HG03521 (cell line): ENCODE results near the gene FGFBP3.

ENCODE experiments used
- ATAC-seq: cut with Tn5 transposase; IDR thresholded peaks from one replicate; pipeline ENCODE4 v1.9.1; 2021; ENCODE audit warnings: mild to moderate bottlenecking, moderate library complexity; ENCODE audit not compliant: unreplicated experiment

FGFBP3 gene, protein sequence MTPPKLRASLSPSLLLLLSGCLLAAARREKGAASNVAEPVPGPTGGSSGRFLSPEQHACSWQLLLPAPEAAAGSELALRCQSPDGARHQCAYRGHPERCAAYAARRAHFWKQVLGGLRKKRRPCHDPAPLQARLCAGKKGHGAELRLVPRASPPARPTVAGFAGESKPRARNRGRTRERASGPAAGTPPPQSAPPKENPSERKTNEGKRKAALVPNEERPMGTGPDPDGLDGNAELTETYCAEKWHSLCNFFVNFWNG

DNA sequence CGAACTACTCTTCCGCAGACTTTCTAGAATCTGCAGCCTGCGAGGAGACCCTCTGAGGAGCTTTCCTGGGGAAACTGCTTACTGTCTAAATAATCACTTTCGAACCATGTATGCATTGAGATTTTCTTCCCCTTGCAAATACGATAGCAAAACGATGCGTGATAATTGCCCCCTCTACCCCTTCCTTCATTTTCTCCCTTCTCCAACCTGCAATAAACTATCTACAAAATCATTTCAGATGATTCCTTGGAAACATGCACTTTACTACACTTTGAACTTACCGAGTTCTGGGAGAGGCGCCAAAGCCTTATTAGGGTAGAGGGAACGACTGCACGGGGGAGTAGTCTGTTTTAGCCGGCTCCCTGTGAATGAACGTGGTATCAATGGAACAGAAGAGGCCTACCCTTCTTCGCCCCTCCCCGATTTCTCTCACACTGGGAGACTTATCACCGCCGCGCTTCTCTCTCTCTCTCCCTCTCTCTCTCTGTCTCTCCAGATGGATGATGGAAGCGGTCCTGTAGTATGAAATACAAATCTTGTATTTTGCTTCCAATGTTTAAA, at the start of gene FGFBP3:
Gene FGFBP3 (minus strand): TSS at position 370 of the 561 bp plus-strand sequence. CDS start 517 bp downstream, outside the sequence.
- ATAC-seq = no peak

DNA sequence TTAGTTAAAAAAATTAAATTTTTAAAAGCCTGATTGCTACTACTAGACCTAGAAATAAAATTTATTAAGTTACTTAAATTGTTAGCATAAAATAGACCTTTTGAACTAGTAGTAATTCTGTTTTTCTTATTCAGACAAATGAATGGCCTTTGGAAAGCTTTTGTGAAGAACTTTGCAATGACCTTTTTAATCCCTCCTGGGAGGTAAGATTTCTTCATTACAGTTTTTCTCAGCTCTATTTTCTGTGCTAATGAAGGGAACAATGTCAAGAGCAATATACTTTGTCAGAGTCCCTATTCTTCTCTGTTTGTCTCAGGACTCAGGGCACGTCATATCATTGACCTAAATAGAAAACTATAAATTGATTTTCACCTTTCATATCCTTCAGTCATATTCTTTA, 47.8 kb upstream of the FGFBP3 start:
- no peak for ATAC-seq

DNA sequence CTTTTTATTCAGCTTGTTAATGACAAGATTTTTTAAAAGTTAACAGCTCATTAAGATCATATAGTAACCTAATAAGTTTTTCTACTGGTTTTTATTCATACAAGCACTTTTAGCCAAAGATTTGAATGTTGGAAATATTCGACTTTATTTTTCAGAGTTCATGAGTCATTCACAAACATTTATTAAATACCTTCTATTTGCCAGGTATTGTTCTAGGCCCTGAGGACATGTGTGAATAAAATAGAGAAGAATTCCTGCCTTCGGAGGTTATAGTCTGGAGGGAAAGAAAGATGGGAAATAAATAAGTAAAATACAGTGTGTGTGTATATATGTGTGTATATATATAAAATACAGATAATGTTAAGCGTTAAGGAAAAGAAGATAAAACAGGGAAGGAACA, 45.8 kb upstream of the FGFBP3 start:
- no peak for ATAC-seq

DNA sequence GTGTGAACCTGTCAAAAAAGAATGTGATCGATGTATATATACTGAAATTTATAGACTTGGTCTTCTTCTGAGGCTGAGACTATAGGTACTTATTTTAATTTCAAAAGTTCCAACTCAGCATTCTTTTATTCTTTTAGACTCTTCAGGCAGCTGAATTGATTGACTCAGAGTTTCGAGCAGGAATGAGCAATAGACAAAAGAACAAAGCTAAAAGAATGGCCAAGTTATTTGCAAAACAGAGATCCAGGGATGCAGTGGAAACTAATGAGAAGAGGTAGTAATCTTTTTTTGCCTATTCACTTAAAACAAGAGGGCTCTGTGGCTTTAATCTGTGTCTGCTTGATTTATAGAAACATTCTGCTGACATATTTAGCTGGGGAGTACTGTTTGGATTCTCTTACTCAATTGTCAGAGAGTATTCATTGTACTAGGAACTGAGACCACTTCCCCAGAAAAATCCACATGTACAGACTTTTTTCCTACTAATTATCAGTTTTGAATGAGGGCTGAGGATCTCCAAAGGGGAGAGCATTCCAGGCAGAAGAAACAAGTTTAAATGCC, 44.4 kb upstream of the FGFBP3 start:
- ATAC-seq = no peak

DNA sequence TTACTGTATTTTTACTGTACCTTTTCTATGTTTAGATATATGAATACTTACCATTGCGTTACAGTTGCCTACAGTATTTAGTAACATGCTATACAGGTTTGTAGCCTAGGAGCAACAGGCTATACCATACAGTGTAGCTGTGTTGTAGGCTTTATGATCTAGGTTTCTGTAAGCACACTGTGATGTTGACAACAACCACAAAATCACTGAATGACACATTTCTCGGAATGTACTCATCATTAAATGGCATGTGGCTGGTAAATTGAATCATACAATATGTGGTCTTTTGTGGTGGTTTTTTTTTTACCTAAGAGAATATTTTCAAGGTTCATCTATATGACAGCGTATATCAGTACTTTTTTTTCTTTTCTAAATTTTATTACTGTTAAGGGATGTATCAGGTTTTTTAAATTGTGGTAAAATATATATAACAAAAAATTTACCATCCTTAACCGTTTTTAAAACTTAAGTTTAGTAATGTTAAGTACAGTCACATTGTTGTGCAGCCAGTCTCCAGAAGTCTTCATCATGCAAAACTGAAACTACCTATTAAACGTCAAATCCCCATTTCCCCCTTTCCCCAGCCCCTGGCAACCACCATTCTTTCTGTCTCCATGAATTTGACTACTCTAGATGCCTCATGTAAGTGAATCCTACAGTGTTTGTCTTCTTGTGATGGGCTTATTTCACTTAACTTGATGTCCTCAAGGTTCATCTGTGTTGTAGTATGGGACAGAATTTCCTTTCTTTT, 35.8 kb upstream of the FGFBP3 start:
- peak; percentile 53 for ATAC-seq

DNA sequence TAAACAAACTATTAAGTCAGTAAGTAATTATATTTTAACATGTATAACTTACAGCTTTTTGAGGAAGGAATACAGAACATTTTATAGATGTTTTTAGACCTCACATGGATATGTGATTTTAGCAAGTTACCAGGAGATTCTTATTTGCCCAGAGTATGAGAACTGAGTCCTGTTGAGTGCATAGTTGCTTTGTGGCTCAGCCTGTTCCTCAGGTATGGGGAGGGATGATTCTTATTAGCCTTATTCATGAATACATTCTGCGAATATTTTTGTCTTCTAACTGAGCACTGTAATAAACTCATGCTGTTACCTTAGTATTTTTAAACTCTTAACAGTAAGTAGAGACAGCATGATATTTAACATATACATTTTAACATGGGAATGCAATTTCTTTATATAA, 32.1 kb upstream of the FGFBP3 start:
- ATAC-seq = no peak

DNA sequence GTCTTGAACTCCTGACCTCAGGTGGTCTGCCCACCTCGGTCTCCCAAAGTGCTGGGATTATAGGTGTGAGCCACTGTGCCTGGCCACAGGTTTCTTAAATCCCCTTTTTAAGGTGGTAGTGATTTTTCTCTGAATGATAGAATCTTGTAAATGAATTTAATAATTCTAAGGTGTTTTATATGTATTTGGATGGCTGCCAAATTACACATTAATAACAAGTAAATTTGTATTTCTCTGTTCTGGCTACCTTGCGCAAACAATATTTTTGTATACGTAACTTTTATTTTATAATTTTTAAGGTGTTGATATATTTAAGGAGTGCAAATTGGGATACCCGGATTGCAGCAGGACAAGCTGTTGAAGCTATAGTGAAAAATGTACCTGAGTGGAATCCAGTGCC, 30.4 kb upstream of the FGFBP3 start:
- no peak for ATAC-seq

DNA sequence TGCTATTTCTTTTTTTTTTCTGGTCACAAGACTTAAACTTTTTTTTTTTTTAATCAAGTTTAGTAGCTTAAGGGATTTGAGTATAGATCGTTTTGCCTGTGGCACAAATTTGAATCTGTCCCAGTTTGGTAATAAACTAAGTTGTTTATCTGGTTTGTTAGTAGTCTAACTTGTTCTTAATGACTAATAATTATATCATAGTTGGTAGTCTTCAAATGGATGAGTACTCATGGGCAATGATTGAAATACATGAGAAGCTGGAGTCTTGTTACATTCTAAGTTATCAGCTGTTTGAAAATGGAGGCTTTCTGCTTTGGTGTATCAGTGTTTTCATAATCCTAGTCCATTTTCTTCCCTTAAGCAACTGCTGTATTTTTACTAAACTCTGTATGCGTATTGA, 26.6 kb upstream of the FGFBP3 start:
- no peak for ATAC-seq

DNA sequence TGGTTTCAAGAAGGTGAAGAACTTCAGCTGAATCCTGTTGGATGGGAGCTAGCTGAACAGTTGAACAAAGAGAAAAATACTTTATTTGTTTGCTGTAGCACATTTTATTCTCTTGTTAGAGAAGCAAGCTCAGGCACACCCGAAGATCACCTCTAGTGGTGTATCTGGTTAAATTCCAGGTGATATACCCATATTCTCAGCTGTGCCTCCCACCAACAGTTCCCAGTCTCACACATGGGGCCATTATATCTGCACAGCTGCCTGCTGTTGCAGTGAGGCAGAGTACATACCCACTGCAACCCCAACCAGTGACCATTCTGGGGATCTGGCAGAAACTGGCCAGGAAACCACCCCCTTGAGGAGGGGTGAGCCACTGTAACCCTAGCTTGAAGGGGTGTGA, 23.5 kb upstream of the FGFBP3 start:
- no peak for ATAC-seq

DNA sequence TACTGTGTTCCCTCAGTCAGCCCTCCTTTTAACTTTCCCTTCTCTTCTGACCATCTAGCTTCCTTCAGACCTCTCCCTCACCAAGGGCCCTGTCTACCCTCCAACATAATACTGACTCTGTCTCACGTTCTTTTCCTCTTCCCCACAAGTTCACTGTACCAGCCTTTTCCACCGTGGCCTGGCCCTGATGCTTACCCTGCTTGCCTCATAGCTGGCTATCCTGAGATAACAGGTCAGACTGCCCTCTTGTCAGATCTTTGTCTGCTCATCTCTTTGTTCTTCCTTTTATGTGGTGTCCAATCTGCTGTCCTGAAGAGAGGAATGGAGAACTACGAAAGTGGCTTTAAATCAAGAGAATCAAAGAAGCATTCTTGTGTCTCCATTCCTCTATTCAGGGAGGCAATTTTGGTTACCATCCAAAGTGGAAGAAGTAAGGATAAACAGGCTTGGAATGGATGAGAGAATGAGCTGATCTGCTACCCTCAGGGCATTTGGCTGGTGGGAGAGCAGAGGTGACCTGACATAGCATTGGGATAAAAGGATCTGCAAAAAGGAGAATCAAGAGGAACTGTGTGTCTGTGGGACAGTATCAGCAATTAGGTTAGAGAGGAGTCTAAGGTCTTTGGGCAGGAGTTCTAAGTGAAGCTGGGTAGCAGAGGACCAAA, 22.4 kb upstream of the FGFBP3 start:
- no peak for ATAC-seq

DNA sequence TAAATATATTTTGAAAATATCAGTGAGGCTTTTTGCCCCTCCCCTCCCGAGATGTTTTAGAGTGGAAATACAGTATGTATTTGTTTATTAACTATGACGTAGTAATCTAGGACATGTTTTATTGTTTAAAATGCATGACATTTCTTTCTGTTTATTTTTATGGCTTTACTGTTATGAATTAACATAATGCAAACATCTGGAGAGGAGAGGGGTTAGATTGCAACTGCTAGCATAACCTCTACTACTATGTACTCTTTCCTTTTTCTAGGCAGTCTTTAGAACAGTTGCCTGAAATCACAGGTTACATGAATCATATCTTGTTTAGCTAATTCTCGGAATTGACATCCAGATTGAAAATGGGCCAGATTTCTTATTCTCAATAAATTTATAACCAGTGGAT, 21.7 kb upstream of the FGFBP3 start:
- ATAC-seq = no peak

DNA sequence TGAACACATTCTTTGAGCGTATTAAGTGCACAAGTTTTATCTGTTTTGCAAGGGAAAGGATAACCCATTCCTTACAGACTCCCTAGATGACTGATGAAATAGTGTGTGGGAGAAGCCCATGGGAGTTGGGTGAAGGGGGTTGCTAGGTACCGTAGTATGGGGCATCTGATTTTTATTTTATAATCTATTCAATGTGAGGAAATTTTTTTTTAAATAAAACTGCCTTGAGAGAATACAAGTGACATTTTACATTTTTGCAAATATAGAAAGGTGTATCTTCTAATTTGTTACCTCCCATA, 15.7 kb upstream of the FGFBP3 start:
- ATAC-seq = no peak

DNA sequence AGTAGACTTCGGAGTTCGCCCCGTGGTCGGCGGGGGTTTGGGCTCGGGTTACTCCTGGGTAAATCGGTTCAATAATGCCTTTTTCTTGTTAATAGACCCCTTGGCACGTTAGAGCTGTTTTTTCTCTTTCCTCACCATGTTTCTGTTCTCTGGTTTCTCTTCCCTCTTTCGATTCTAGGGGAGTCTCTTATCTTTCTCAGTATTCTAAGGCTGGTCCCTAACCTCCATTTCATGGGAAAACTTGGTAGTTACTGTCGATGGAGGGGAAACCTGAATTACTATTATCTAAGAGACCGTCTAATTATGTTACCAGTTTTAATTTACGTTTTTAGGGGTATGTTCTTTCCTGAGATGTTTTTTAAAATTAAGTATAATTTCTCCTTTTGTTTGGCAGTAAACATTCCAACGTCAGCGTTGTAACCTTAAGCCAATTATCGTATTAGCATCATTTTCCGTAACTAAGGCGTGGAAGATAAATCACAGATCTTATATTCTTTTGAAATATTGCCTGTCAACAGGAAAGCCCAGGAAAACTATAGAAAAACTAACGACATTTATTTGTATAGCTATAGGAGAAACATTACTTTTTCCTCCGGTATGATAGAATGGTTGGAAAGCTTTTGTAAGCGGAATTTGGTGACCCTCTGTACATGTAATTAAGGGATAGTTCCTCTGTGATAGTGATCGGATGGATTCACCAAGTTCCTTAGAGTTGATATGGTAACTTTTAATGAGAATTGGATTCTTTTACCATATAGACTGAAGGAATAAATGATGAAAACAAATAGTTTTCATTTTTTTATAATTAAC, 15.1 kb upstream of the FGFBP3 start:
- peak; percentile 14 for ATAC-seq

DNA sequence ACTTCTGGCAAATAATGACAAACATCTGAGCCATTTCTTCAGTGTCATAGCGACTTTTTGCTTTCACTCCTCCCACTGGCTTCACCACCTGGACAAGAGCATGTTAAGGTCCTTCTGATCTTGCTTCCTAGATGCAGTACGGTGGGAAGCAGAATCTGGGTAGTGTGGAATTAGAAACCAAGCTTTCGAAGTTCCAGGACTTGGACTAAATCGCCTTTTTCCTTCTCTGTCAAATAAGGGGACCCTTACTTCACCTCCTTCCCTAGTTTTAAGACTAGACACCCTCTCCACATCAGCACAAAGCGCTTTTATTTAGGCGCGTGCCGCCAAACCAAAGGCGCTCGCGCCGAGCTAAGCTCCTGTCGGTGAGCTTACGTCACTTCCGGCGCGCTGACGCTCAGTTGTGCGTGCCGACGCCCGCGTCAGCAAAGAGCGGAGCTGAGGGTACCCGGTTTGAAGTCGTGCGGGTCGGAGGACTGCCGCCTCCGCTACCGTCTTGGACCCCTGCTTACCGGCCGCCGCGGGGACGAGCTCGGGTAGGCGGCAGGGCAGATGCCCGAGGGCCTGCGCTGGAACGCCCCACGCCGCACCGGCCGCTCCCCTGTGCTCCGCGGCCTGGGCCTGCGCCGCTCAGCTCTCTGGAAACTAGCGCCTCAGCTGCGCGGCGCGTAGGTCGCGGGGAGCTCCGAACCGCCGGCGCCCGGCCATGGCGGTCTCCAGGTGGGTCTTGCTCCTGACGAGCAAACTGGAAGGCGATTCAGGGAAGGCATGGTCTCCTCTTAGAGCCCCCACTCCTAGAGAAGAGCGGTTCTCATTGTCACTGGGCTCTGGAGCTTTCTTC, 14.3 kb upstream of the FGFBP3 start, which contains the start of gene BTAF1:
Gene BTAF1 (plus strand): TSS at position 400 of the 841 bp plus-strand sequence. CDS start 307 bp downstream, at position 707.
- ATAC-seq = peak; percentile 96

DNA sequence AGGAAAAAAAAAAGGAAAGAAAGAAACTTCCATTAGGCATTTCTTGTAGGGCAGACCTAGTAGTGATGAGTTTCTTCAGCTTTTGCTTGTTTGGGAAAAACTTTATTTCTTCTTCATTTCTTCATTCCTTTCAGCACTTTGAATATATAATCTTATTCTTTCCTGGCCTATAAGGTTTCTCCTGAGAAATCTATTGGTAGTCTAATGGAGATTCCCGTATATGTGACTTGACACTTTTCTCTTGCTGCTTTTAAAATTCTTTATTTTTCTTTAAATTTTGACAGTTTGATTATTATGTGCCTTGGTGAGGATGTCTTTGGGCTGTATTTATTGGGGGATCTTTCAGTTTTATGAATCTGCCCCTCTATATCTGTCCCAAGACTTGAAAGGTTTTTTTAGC, 10.4 kb upstream of the FGFBP3 start:
- no peak for ATAC-seq

DNA sequence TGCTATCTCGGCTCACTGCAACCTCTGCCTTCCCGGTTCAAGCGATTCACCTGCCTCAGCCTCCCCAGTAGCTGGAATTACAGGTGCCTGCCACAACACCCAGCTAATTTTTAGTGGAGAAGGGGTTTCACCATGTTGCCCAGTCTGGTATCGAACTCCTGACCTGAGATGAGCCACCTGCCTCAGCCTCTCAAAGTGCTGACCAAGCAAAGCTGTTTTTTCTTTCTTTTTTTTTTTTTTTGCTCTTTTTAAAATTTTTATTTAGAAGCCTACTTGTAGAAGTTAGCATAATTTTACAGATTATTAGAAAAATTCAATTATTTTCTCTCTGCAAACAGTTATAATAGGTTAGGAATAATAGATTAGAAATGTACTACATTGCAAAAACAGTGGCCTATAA, 1.2 kb upstream of the FGFBP3 start:
- no peak for ATAC-seq

DNA sequence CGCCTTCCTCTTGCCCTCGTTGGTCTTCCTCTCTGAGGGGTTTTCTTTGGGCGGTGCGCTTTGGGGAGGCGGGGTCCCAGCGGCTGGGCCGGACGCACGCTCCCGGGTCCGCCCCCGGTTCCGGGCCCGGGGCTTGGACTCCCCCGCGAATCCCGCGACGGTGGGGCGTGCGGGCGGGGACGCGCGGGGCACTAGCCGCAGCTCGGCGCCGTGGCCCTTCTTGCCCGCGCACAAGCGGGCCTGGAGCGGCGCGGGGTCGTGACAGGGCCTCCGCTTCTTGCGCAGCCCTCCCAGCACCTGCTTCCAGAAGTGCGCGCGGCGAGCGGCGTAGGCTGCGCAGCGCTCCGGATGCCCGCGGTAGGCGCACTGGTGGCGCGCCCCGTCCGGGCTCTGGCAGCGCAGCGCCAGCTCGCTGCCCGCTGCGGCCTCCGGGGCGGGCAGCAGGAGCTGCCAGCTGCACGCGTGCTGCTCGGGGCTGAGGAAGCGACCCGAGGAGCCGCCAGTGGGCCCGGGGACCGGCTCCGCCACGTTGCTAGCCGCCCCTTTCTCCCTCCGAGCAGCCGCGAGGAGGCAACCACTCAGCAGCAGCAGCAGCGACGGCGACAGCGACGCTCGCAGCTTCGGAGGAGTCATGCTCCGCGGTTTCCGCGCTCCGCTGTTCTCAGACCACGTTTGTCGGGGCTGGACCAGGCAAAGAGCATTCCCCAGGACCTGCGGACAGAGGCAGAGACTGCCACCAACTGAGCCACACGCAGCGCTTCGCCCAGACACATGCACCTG, 759 bp downstream of the FGFBP3 start:
- peak; percentile 88 for ATAC-seq

DNA sequence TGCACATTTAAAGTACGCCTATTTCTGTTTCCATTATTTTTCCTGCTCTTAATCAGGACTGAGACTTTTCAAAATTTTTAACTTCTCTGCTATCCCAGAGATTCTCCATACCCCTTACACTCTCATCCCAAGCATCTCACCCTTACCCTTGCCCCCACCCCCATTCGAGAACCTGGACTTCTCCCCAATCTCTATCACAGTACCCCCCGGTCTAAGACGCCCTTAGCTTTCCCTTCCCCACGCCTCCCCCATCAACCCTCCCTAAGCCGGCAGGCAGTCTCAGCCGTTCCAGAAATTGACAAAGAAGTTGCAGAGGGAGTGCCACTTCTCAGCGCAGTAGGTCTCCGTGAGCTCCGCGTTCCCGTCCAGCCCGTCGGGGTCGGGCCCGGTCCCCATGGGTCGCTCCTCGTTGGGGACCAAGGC, 1.4 kb downstream of the FGFBP3 start:
- peak; percentile 11 for ATAC-seq

DNA sequence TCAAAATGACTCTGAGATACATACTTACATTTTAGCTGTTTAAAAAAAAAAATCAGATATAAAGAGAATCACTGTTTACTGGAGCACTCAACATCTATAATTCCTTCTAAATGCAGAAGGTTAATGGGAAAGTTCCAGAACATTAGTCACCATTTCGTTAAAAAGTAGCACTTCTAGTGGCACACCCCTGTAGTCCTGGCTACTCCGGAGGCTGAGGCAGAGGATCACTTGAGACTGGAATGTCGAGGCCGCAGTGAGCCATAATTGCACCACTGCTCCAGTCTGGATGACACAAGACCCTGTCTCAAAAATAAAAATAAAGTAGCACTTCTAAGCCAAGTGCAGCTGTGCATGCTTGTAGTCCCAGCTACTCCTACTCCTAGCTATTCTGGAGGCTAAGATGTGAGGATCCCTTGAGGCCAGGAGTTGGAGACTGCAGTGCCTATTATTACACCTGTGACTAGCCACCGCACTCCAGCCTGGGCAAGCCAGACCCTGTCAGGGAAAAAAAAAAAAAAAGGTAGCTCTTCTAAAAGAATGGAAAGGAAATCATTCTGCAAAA, 2.2 kb downstream of the FGFBP3 start:
- no peak for ATAC-seq
